ENCODE data around the gene OLIG2.

DNA sequence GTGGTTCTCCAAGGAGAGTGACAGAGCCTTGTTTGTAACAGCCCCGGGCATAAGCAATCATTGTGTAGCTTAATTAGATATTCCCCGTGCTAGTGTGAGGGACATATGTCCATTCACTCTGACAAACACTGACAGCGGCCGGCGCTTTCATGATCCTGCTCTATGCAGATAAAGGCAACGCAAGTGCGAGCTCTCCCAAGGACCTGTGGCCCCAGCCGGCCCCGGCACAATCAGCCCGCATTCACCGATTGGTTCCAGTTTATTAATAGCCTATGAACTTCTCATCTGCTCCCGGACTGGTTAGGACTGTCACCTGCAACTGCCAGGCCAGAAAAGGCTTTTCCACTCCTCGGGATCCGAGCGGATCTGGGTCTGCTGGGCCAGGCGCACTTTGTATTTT lies 26.2 kb downstream of the OLIG2 start:
- TF ChIP-seq ZNF331 (CRISPR knock-in tag; IDR thresholded peaks at IDR 0.05; ENCODE audit: low read depth) (no peak), CREB1 (CRISPR knock-in tag; IDR thresholded peaks at IDR 0.05; ENCODE audit: low read depth) (no peak), POLR2AphosphoS5 (IDR thresholded peaks at IDR 0.05; ENCODE audit: low read depth) (no peak), EZH2 (IDR thresholded peaks at IDR 0.05; ENCODE audit: low read depth, unreplicated experiment) (no peak), EZH2phosphoT487 (IDR thresholded peaks at IDR 0.05; ENCODE audit: unreplicated experiment) (no peak), ZNF114 (CRISPR knock-in tag; IDR thresholded peaks at IDR 0.05) (no peak)
- TF ChIP-seq, protein P1, sequence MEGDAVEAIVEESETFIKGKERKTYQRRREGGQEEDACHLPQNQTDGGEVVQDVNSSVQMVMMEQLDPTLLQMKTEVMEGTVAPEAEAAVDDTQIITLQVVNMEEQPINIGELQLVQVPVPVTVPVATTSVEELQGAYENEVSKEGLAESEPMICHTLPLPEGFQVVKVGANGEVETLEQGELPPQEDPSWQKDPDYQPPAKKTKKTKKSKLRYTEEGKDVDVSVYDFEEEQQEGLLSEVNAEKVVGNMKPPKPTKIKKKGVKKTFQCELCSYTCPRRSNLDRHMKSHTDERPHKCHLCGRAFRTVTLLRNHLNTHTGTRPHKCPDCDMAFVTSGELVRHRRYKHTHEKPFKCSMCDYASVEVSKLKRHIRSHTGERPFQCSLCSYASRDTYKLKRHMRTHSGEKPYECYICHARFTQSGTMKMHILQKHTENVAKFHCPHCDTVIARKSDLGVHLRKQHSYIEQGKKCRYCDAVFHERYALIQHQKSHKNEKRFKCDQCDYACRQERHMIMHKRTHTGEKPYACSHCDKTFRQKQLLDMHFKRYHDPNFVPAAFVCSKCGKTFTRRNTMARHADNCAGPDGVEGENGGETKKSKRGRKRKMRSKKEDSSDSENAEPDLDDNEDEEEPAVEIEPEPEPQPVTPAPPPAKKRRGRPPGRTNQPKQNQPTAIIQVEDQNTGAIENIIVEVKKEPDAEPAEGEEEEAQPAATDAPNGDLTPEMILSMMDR (conservative IDR thresholded peaks at IDR 0.05; ENCODE audit: low read depth in 2 of 2), result no peak
- TF ChIP-seq, protein P2, sequence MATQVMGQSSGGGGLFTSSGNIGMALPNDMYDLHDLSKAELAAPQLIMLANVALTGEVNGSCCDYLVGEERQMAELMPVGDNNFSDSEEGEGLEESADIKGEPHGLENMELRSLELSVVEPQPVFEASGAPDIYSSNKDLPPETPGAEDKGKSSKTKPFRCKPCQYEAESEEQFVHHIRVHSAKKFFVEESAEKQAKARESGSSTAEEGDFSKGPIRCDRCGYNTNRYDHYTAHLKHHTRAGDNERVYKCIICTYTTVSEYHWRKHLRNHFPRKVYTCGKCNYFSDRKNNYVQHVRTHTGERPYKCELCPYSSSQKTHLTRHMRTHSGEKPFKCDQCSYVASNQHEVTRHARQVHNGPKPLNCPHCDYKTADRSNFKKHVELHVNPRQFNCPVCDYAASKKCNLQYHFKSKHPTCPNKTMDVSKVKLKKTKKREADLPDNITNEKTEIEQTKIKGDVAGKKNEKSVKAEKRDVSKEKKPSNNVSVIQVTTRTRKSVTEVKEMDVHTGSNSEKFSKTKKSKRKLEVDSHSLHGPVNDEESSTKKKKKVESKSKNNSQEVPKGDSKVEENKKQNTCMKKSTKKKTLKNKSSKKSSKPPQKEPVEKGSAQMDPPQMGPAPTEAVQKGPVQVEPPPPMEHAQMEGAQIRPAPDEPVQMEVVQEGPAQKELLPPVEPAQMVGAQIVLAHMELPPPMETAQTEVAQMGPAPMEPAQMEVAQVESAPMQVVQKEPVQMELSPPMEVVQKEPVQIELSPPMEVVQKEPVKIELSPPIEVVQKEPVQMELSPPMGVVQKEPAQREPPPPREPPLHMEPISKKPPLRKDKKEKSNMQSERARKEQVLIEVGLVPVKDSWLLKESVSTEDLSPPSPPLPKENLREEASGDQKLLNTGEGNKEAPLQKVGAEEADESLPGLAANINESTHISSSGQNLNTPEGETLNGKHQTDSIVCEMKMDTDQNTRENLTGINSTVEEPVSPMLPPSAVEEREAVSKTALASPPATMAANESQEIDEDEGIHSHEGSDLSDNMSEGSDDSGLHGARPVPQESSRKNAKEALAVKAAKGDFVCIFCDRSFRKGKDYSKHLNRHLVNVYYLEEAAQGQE (IDR thresholded peaks at IDR 0.05; ENCODE audit: unreplicated experiment), result no peak
- TF ChIP-seq, protein P3, sequence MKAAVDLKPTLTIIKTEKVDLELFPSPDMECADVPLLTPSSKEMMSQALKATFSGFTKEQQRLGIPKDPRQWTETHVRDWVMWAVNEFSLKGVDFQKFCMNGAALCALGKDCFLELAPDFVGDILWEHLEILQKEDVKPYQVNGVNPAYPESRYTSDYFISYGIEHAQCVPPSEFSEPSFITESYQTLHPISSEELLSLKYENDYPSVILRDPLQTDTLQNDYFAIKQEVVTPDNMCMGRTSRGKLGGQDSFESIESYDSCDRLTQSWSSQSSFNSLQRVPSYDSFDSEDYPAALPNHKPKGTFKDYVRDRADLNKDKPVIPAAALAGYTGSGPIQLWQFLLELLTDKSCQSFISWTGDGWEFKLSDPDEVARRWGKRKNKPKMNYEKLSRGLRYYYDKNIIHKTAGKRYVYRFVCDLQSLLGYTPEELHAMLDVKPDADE (IDR thresholded peaks at IDR 0.05), result no peak
